Esophagus squamous epithelium (tissue), 4 donors: ENCODE results near the gene DNAH7.

ENCODE experiments used
- CTCF ChIP-seq, 6 experiments: fragments of 450-650 bp in 4 of 6; fragments of 200-600 bp in 2 of 6; sonication (generic) in 2 of 6; IDR thresholded peaks; one replicate each; pipeline ENCODE4 v1.5.1; 2016 to 2019; ENCODE audit warnings: antibody characterized with exemption in 6 of 6, mild to moderate bottlenecking in 4 of 6, moderate library complexity in 4 of 6
- POLR2A ChIP-seq, 4 donors: fragments of 450-650 bp; IDR thresholded peaks; one replicate each; pipeline ENCODE4 v1.6.1; 2017; ENCODE audit warnings: antibody characterized with exemption in 4 of 4, mild to moderate bottlenecking in 4 of 4, moderate library complexity in 3 of 4

GRCh38 chr2:196012314-196012713 is 56.3 kb downstream of the DNAH7 start:
- TF ChIP-seq CTCF (IDR thresholded peaks at IDR 0.05) (no peak), POLR2A (IDR thresholded peaks at IDR 0.05) (no peak)
